ENCODE measurements around the gene ZNRD2.
"Not testable (repeated sequence)": the region's sequence is repeated elsewhere in the genome, so short reads cannot be mapped to it uniquely, and the experiment has no call there.

The ZNRD2 gene

GRCh38 chr11:65559951-65560537, 10.2 kb upstream of the ZNRD2 start:
- no peaks in the 10 kb centered on the region for H3K36me3 ChIP-seq (ENCODE audit: control insufficient read depth, low read depth, low read length)
- peaks cover 23% of the 10 kb centered on the region for H3K4me1 ChIP-seq (ENCODE audit: control insufficient read depth, low read depth, low read length)
- H3K9me3 ChIP-seq (ENCODE audit: control insufficient read depth, low read depth, low read length): no peaks in the 10 kb centered on the region
- H3K27ac ChIP-seq (ENCODE audit: low read length): no peak overlapping the region
- no peak overlapping the region for H3K4me3 ChIP-seq (ENCODE audit: low read length)
- H3K27me3 ChIP-seq (ENCODE audit: control insufficient read depth, insufficient read depth, low read length): peaks cover 41% of the 10 kb centered on the region
- H3K9ac ChIP-seq (ENCODE audit: low read length): no peak overlapping the region

GRCh38 chr11:65560555-65561418, 9.5 kb upstream of the ZNRD2 start:
- no peak overlapping the region for H3K4me3 ChIP-seq (ENCODE audit: low read length)
- no peaks in the 10 kb centered on the region for H3K36me3 ChIP-seq (ENCODE audit: control insufficient read depth, low read depth, low read length)
- no peak overlapping the region for H3K9ac ChIP-seq (ENCODE audit: low read length)
- H3K27ac ChIP-seq (ENCODE audit: low read length): no peak overlapping the region
- H3K4me1 ChIP-seq (ENCODE audit: control insufficient read depth, low read depth, low read length): peaks cover 23% of the 10 kb centered on the region
- H3K27me3 ChIP-seq (ENCODE audit: control insufficient read depth, insufficient read depth, low read length): peaks cover 36% of the 10 kb centered on the region
- H3K9me3 ChIP-seq (ENCODE audit: control insufficient read depth, low read depth, low read length): no peaks in the 10 kb centered on the region

GRCh38 chr11:65562020-65562419, 8.3 kb upstream of the ZNRD2 start:
- Histone ChIP-seq H3K9ac (ENCODE audit: low read length) (no peak overlapping the region), H3K27me3 (ENCODE audit: control insufficient read depth, insufficient read depth, low read length) (peaks cover 25% of the 10 kb centered on the region), H3K36me3 (ENCODE audit: control insufficient read depth, low read depth, low read length) (no peaks in the 10 kb centered on the region), H3K9me3 (ENCODE audit: control insufficient read depth, low read depth, low read length) (no peaks in the 10 kb centered on the region), H3K27ac (ENCODE audit: low read length) (no peak overlapping the region), H3K4me3 (ENCODE audit: low read length) (no peak overlapping the region), H3K4me1 (ENCODE audit: control insufficient read depth, low read depth, low read length) (peaks cover 23% of the 10 kb centered on the region)

- no peaks in the 10 kb centered on the region for H3K36me3 ChIP-seq (ENCODE audit: control insufficient read depth, low read depth, low read length)
- peaks cover 19% of the 10 kb centered on the region for H3K27me3 ChIP-seq (ENCODE audit: control insufficient read depth, insufficient read depth, low read length)
- no peak overlapping the region for H3K27ac ChIP-seq (ENCODE audit: low read length)
- peaks cover 20% of the 10 kb centered on the region for H3K4me1 ChIP-seq (ENCODE audit: control insufficient read depth, low read depth, low read length)
- H3K9ac ChIP-seq (ENCODE audit: low read length): no peak overlapping the region
- H3K9me3 ChIP-seq (ENCODE audit: control insufficient read depth, low read depth, low read length): no peaks in the 10 kb centered on the region
- no peak overlapping the region for H3K4me3 ChIP-seq (ENCODE audit: low read length)
These were observed 7.5 kb upstream of the ZNRD2 start for GRCh38 chr11:65562788-65563187.

- Histone ChIP-seq H3K36me3 (ENCODE audit: control insufficient read depth, low read depth, low read length) (no peaks in the 10 kb centered on the region), H3K27ac (ENCODE audit: low read length) (no peak overlapping the region), H3K4me1 (ENCODE audit: control insufficient read depth, low read depth, low read length) (peaks cover 20% of the 10 kb centered on the region)
These were observed 6.7 kb upstream of the ZNRD2 start for GRCh38 chr11:65563601-65564000.

GRCh38 chr11:65564879-65565559, 5.3 kb upstream of the ZNRD2 start:
- H3K9me3 ChIP-seq (ENCODE audit: control insufficient read depth, low read depth, low read length); H3K9ac ChIP-seq (ENCODE audit: low read length); H3K27me3 ChIP-seq (ENCODE audit: control insufficient read depth, insufficient read depth, low read length); H3K27ac ChIP-seq (ENCODE audit: low read length); H3K36me3 ChIP-seq (ENCODE audit: control insufficient read depth, low read depth, low read length); H3K4me3 ChIP-seq (ENCODE audit: low read length): not testable (repeated sequence)
- peaks cover 19% of the 10 kb centered on the region for H3K4me1 ChIP-seq (ENCODE audit: control insufficient read depth, low read depth, low read length)

More at GRCh38 chr11:65563601-65564000, 6.7 kb upstream of the ZNRD2 start:
- no peaks in the 10 kb centered on the region for H3K9me3 ChIP-seq (ENCODE audit: control insufficient read depth, low read depth, low read length)
- H3K27me3 ChIP-seq (ENCODE audit: control insufficient read depth, insufficient read depth, low read length): peaks cover 19% of the 10 kb centered on the region
- H3K4me3 ChIP-seq (ENCODE audit: low read length): no peak overlapping the region
- no peak overlapping the region for H3K9ac ChIP-seq (ENCODE audit: low read length)

- Histone ChIP-seq H3K4me3 (ENCODE audit: low read length) (no peak overlapping the region), H3K9me3 (ENCODE audit: control insufficient read depth, low read depth, low read length) (no peaks in the 10 kb centered on the region), H3K27ac (ENCODE audit: low read length) (no peak overlapping the region), H3K36me3 (ENCODE audit: control insufficient read depth, low read depth, low read length) (no peaks in the 10 kb centered on the region), H3K9ac (ENCODE audit: low read length) (no peak overlapping the region), H3K27me3 (ENCODE audit: control insufficient read depth, insufficient read depth, low read length) (no peaks in the 10 kb centered on the region), H3K4me1 (ENCODE audit: control insufficient read depth, low read depth, low read length) (peaks cover 14% of the 10 kb centered on the region)
These were observed 4.4 kb upstream of the ZNRD2 start for GRCh38 chr11:65565624-65566453.

GRCh38 chr11:65569164-65569972, 909 bp upstream of the ZNRD2 start:
- H3K9ac ChIP-seq (ENCODE audit: low read length): peak overlapping the region; percentile 67
- peaks cover 8% of the 10 kb centered on the region for H3K27me3 ChIP-seq (ENCODE audit: control insufficient read depth, insufficient read depth, low read length)
- H3K4me1 ChIP-seq (ENCODE audit: control insufficient read depth, low read depth, low read length): peaks cover 18% of the 10 kb centered on the region
- H3K36me3 ChIP-seq (ENCODE audit: control insufficient read depth, low read depth, low read length): no peaks in the 10 kb centered on the region
- H3K27ac ChIP-seq (ENCODE audit: low read length): no peak overlapping the region
- H3K9me3 ChIP-seq (ENCODE audit: control insufficient read depth, low read depth, low read length): no peaks in the 10 kb centered on the region
- peak overlapping the region; percentile 91 for H3K4me3 ChIP-seq (ENCODE audit: low read length)

- Histone ChIP-seq H3K27me3 (ENCODE audit: control insufficient read depth, insufficient read depth, low read length) (peaks cover 26% of the 10 kb centered on the region), H3K36me3 (ENCODE audit: control insufficient read depth, low read depth, low read length) (no peaks in the 10 kb centered on the region), H3K27ac (ENCODE audit: low read length) (no peak overlapping the region), H3K9ac (ENCODE audit: low read length) (no peak overlapping the region), H3K4me3 (ENCODE audit: low read length) (peak overlapping the region; percentile 91), H3K9me3 (ENCODE audit: control insufficient read depth, low read depth, low read length) (no peaks in the 10 kb centered on the region), H3K4me1 (ENCODE audit: control insufficient read depth, low read depth, low read length) (peaks cover 24% of the 10 kb centered on the region)
These were observed 1.1 kb downstream of the ZNRD2 start for GRCh38 chr11:65571420-65571819.

GRCh38 chr11:65571940-65572339, 1.7 kb downstream of the ZNRD2 start:
- Histone ChIP-seq H3K9ac (ENCODE audit: low read length) (no peak overlapping the region), H3K27me3 (ENCODE audit: control insufficient read depth, insufficient read depth, low read length) (peaks cover 31% of the 10 kb centered on the region), H3K27ac (ENCODE audit: low read length) (no peak overlapping the region), H3K36me3 (ENCODE audit: control insufficient read depth, low read depth, low read length) (no peaks in the 10 kb centered on the region), H3K4me1 (ENCODE audit: control insufficient read depth, low read depth, low read length) (peaks cover 24% of the 10 kb centered on the region), H3K9me3 (ENCODE audit: control insufficient read depth, low read depth, low read length) (no peaks in the 10 kb centered on the region), H3K4me3 (ENCODE audit: low read length) (peak overlapping the region; percentile 52)
